HUES64 (cell line): ENCODE results near the gene GOT1.

ENCODE experiments used
- H3K27ac ChIP-seq: 2 replicates; pipeline ENCODE4 v1.7.0; 2013; ENCODE audit warnings: low read depth, low read length, inconsistent platforms
- H3K27me3 ChIP-seq: 2 replicates; pipeline ENCODE4 v1.6.1; 2013; ENCODE audit warnings: mild to moderate bottlenecking, low read length; ENCODE audit not compliant: insufficient read depth
- H3K36me3 ChIP-seq: 2 replicates; pipeline ENCODE4 v1.6.1; 2013; ENCODE audit warnings: mild to moderate bottlenecking, low read length; ENCODE audit not compliant: insufficient read depth
- H3K4me1 ChIP-seq: 2 replicates; pipeline ENCODE4 v1.6.1; 2013; ENCODE audit warnings: mild to moderate bottlenecking, low read length, moderate library complexity; ENCODE audit not compliant: insufficient read depth
- H3K4me3 ChIP-seq: 2 replicates; pipeline ENCODE4 v1.5.1; 2013; ENCODE audit warnings: mild to moderate bottlenecking, low read length, moderate library complexity
- H3K9ac ChIP-seq: 2 replicates; pipeline ENCODE4 v1.6.1; 2013; ENCODE audit warnings: mild to moderate bottlenecking, low read depth, low read length
- H3K9me3 ChIP-seq: 2 replicates; pipeline ENCODE4 v1.6.1; 2013; ENCODE audit warnings: low read depth, low read length; ENCODE audit not compliant: insufficient read depth
- WGBS: fragments of 150-250, 120-280 bp; methylation state at CpG from one replicate; pipeline ENCODE4 v1.1.7; 2013; ENCODE audit warnings: missing lambda C conversion rate; 5-methylcytosine and 5-hydroxymethylcytosine counted together

The GOT1 gene

GRCh38 chr10:99419688-99420087 is 10.7 kb downstream of the GOT1 start:
- H3K36me3 ChIP-seq: peaks cover 25% of the 10 kb centered on the region
- H3K4me1 ChIP-seq: no peaks in the 10 kb centered on the region
- WGBS: 92% methylated on average over 2 of the region's 2 CpGs
- H3K27ac ChIP-seq: no peak overlapping the region
- no peak overlapping the region for H3K9ac ChIP-seq
- H3K4me3 ChIP-seq: no peak overlapping the region
- H3K9me3 ChIP-seq: no peaks in the 10 kb centered on the region
- H3K27me3 ChIP-seq: no peaks in the 10 kb centered on the region

- H3K36me3 ChIP-seq: peaks cover 25% of the 10 kb centered on the region
- no peak overlapping the region for H3K27ac ChIP-seq
- H3K9ac ChIP-seq: no peak overlapping the region
- no peaks in the 10 kb centered on the region for H3K27me3 ChIP-seq
- no peaks in the 10 kb centered on the region for H3K9me3 ChIP-seq
- H3K4me1 ChIP-seq: no peaks in the 10 kb centered on the region
- H3K4me3 ChIP-seq: no peak overlapping the region
Observed at GRCh38 chr10:99418910-99419624, 11.4 kb downstream of the GOT1 start.

GRCh38 chr10:99412099-99412498 is 18.3 kb downstream of the GOT1 start:
- no peak overlapping the region for H3K9ac ChIP-seq
- H3K36me3 ChIP-seq: 0 out of 2 replicates have a peak, but pooled peaks cover under 1% of the 10 kb centered on the region
- no peak overlapping the region for H3K27ac ChIP-seq
- H3K4me1 ChIP-seq: no peaks in the 10 kb centered on the region
- H3K27me3 ChIP-seq: no peaks in the 10 kb centered on the region
- H3K4me3 ChIP-seq: no peak overlapping the region
- H3K9me3 ChIP-seq: no peaks in the 10 kb centered on the region
- 93% methylated on average over 1 of the region's 1 CpG for WGBS

- Histone ChIP-seq H3K27me3 (no peaks in the 10 kb centered on the region), H3K36me3 (peaks cover 6% of the 10 kb centered on the region), H3K4me3 (no peak overlapping the region), H3K9me3 (no peaks in the 10 kb centered on the region), H3K27ac (no peak overlapping the region), H3K9ac (no peak overlapping the region), H3K4me1 (no peaks in the 10 kb centered on the region)
- 93% methylated on average over 2 of the region's 2 CpGs for WGBS
Observed at GRCh38 chr10:99411546-99411945, 18.9 kb downstream of the GOT1 start.

GRCh38 chr10:99410876-99411275 is 19.5 kb downstream of the GOT1 start:
- Histone ChIP-seq H3K4me1 (no peaks in the 10 kb centered on the region), H3K27ac (no peak overlapping the region), H3K36me3 (peaks cover 12% of the 10 kb centered on the region), H3K9ac (no peak overlapping the region), H3K9me3 (no peaks in the 10 kb centered on the region), H3K4me3 (no peak overlapping the region), H3K27me3 (no peaks in the 10 kb centered on the region)
- WGBS: 93% methylated on average over 4 of the region's 4 CpGs

- Histone ChIP-seq H3K27me3 (no peaks in the 10 kb centered on the region), H3K9ac (no peak overlapping the region), H3K36me3 (peaks cover 20% of the 10 kb centered on the region), H3K4me1 (no peaks in the 10 kb centered on the region), H3K9me3 (no peaks in the 10 kb centered on the region), H3K27ac (no peak overlapping the region), H3K4me3 (no peak overlapping the region)
- WGBS: 98% methylated on average over 1 of the region's 1 CpG
Observed at GRCh38 chr10:99410146-99410545, 20.3 kb downstream of the GOT1 start.

- Histone ChIP-seq H3K27me3 (no peaks in the 10 kb centered on the region), H3K27ac (no peak overlapping the region), H3K9me3 (no peaks in the 10 kb centered on the region), H3K36me3 (peaks cover 55% of the 10 kb centered on the region), H3K4me3 (no peak overlapping the region), H3K4me1 (no peaks in the 10 kb centered on the region), H3K9ac (no peak overlapping the region)
- whole genome bisulfite sequencing: 96% methylated on average over 3 of the region's 3 CpGs
Observed at GRCh38 chr10:99406149-99406548, 24.3 kb downstream of the GOT1 start.

- WGBS: 94% methylated on average over 9 of the region's 9 CpGs
Observed at GRCh38 chr10:99403674-99404073, 26.8 kb downstream of the GOT1 start.

GRCh38 chr10:99399664-99400063 is 30.8 kb downstream of the GOT1 start:
- WGBS: 100% methylated on average over 2 of the region's 3 CpGs
- Histone ChIP-seq H3K9ac (no peak overlapping the region), H3K9me3 (no peaks in the 10 kb centered on the region), H3K4me1 (peaks cover 20% of the 10 kb centered on the region), H3K27me3 (no peaks in the 10 kb centered on the region), H3K27ac (no peak overlapping the region), H3K36me3 (peaks cover 76% of the 10 kb centered on the region), H3K4me3 (no peak overlapping the region)

More at GRCh38 chr10:99403674-99404073, 26.8 kb downstream of the GOT1 start:
- H3K27me3 ChIP-seq: no peaks in the 10 kb centered on the region
- no peaks in the 10 kb centered on the region for H3K9me3 ChIP-seq
- H3K9ac ChIP-seq: no peak overlapping the region
- H3K4me3 ChIP-seq: no peak overlapping the region
- peaks cover 77% of the 10 kb centered on the region for H3K36me3 ChIP-seq
- H3K27ac ChIP-seq: no peak overlapping the region
- no peaks in the 10 kb centered on the region for H3K4me1 ChIP-seq

GRCh38 chr10:99396471-99396870 is 34.0 kb downstream of the GOT1 start:
- H3K9ac ChIP-seq: no peak overlapping the region
- H3K4me3 ChIP-seq: no peak overlapping the region
- H3K36me3 ChIP-seq: peaks cover 47% of the 10 kb centered on the region
- peaks cover 37% of the 10 kb centered on the region for H3K4me1 ChIP-seq
- no peaks in the 10 kb centered on the region for H3K27me3 ChIP-seq
- 91% methylated on average over 3 of the region's 3 CpGs for WGBS
- H3K27ac ChIP-seq: no peak overlapping the region
- no peaks in the 10 kb centered on the region for H3K9me3 ChIP-seq

GRCh38 chr10:99395750-99396445 is 34.5 kb downstream of the GOT1 start:
- H3K36me3 ChIP-seq: peaks cover 42% of the 10 kb centered on the region
- H3K27ac ChIP-seq: no peak overlapping the region
- no peak overlapping the region for H3K4me3 ChIP-seq
- no peak overlapping the region for H3K9ac ChIP-seq
- no peaks in the 10 kb centered on the region for H3K9me3 ChIP-seq
- H3K27me3 ChIP-seq: no peaks in the 10 kb centered on the region
- 47% methylated on average over 2 of the region's 2 CpGs for WGBS
- peaks cover 37% of the 10 kb centered on the region for H3K4me1 ChIP-seq
